ENCODE results near the gene SERPINB7. TPM values are rescaled to one million over a fixed set of nuclear protein-coding genes. Genes with fewer than 3 reads are reported as not detected.

SERPINB7 gene
- total and polyA plus RNA-seq, 2 experiments from 2014 or later: not detected

- no peaks in the 10 kb centered on the region for H3K79me2 ChIP-seq (replicated peaks; ENCODE audit: insufficient read depth)
- Mint-ChIP-seq H3K4me3 (no peak overlapping the region), H3K9me3 (no peaks in the 10 kb centered on the region), H3K4me1 (no peaks in the 10 kb centered on the region; the same call in 2 of the 3 replicates), H3K27ac (no peak overlapping the region), H3K27me3 (ENCODE audit: insufficient read depth, low read depth, poor library complexity) (no peaks in the 10 kb centered on the region), H3K36me3 (ENCODE audit: low read depth) (no peaks in the 10 kb centered on the region)
- H3K36me3 ChIP-seq (ENCODE audit: insufficient read depth): no peaks in the 10 kb centered on the region
- no peak overlapping the region for H3K4me2 ChIP-seq
- H3K4me3 ChIP-seq: no peak overlapping the region
- H3K27ac ChIP-seq (ENCODE audit: low read depth): no peak overlapping the region
- TF ChIP-seq NANOG (IDR thresholded peaks at IDR 0.05; ENCODE audit: borderline replicate concordance) (no peak), ZNF331 (CRISPR knock-in tag; IDR thresholded peaks at IDR 0.05; ENCODE audit: low read depth) (no peak), CREB1 (CRISPR knock-in tag; IDR thresholded peaks at IDR 0.05; ENCODE audit: low read depth) (no peak), ZNF462 (CRISPR knock-in tag; IDR thresholded peaks at IDR 0.05) (no peak), CTCF (conservative IDR thresholded peaks at IDR 0.05; ENCODE audit: low read depth in 2 of 2) (no peak), EZH2 (IDR thresholded peaks at IDR 0.05; ENCODE audit: low read depth, unreplicated experiment) (no peak), REST (IDR thresholded peaks at IDR 0.05; ENCODE audit: unreplicated experiment) (no peak), ZNF114 (CRISPR knock-in tag; IDR thresholded peaks at IDR 0.05) (no peak), JUNB (IDR thresholded peaks at IDR 0.05; ENCODE audit: unreplicated experiment) (no peak), POLR2AphosphoS5 (IDR thresholded peaks at IDR 0.05; ENCODE audit: low read depth) (no peak), ETS1 (IDR thresholded peaks at IDR 0.05) (no peak), STAT1 (IDR thresholded peaks at IDR 0.05; ENCODE audit: unreplicated experiment) (no peak), EZH2phosphoT487 (IDR thresholded peaks at IDR 0.05; ENCODE audit: unreplicated experiment) (no peak)
- no peaks in the 10 kb centered on the region for H4K20me1 ChIP-seq (replicated peaks; ENCODE audit: insufficient read depth)
- ATAC-seq (no peak), DNase-seq (ENCODE audit: low spot score) (no peak)
- no peaks in the 10 kb centered on the region for H3K9me2 ChIP-seq (ENCODE audit: insufficient read depth)
- no peak overlapping the region for H2AFZ ChIP-seq
- no peaks in the 10 kb centered on the region for H3K4me1 ChIP-seq (ENCODE audit: insufficient read depth)
- no peaks in the 10 kb centered on the region for H3F3A ChIP-seq (replicated peaks; ENCODE audit: low read depth)
- no peaks in the 10 kb centered on the region for H3K27me3 ChIP-seq (ENCODE audit: insufficient read depth)
Observed at GRCh38 chr18:63836456-63836855, 61.2 kb downstream of the SERPINB7 start.
